ENCODE results near the gene INPP5B. TPM values are rescaled to one million over a fixed set of nuclear protein-coding genes. Genes with fewer than 3 reads are reported as not detected.
"Not testable (repeated sequence)": the region's sequence is repeated elsewhere in the genome, so short reads cannot be mapped to it uniquely, and the experiment has no call there.

Gene INPP5B
- total RNA-seq, 1 donor from 2014 or later: 13.7 TPM

DNA sequence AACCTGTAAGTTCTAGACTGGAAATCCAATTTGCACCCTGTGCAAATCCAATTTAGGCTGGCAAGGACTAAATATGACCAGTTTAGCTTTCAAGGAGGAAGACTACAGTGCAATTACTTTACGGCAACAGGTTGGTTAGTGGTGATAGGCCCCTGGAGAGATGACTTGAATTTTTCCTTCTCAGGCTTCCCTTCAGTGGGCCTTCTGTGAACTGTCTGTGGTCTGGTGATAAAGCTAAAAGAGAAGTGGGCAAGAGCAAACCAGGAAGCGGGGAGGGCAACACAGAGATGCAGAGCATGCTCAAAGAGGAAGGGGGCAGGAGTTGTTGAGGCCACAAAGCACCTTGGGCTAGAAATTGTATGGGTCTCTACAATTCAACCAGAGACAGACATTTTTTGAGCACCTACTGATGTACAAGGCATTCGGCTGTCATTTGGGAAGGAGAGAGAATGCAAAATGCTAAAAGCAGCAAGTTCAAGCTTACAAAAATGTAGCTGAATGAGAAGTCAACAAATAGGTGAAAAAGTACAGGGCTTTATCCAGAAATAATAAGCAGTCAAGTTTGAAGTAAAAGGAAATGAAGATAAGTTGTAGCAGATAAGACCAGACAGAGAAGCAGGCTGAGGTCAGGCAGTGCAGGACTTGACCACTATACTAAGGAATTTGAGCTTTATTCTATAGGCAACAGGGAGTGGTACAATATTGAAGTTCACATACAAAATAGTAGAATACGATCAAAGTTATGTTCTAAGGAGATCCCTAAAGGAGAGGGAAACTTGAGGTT lies 23.9 kb downstream of the INPP5B start:
- intact Hi-C loops (cut with DNase I): no loop called here
- no peak for DNase-seq (ENCODE audit: low spot score)

DNA sequence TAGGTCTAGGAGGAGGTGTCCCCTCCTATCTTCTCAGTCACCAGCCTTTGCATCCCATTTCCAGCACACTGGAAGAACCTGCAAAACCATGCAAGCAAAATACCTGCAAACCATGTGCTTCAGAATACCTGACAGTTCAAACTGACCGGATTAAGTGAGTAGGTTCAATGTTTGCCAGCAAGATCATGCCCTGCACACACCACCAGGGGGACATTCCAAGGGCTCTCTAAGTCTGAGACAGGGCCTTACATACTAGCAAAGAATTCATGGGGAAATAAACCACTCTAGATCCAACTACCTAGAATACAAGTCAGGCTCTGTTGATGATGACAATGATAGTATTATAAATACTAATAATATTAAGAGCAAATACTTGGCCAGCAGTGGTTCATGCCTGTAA lies 27.6 kb downstream of the INPP5B start:
- intact Hi-C loops (cut with DNase I): no loop called here
- DNase-seq (ENCODE audit: low spot score): no peak

DNA sequence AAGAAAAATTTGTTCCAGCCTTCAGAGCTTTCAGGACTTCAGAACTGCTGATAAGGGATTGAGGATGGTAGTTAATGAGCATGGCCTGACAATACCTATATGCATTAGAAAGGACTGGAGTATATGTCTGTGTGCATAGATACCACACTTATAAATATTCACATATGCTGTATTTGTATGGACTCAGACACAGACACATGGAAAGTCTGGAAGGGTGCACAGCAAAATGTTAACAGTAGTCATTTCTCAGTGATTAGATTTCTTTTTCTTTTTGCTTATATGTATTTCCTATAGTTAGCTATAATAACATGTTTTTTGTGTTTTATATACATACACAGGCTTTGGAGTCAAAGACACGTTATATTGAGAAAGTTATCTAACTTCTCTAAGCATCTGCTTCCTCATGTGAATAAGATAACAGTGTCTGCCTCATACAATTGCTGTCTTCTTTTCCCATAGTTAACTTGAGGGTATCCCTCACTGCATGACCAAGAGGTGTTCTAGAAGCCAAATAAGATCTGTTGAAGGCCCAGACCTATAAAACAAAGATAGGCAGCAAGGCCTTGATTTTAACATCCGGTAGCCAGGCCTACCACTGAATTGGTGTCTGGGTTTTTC lies 31.3 kb downstream of the INPP5B start:
- intact Hi-C loops (cut with DNase I): no loop called here
- no peak for DNase-seq (ENCODE audit: low spot score)

DNA sequence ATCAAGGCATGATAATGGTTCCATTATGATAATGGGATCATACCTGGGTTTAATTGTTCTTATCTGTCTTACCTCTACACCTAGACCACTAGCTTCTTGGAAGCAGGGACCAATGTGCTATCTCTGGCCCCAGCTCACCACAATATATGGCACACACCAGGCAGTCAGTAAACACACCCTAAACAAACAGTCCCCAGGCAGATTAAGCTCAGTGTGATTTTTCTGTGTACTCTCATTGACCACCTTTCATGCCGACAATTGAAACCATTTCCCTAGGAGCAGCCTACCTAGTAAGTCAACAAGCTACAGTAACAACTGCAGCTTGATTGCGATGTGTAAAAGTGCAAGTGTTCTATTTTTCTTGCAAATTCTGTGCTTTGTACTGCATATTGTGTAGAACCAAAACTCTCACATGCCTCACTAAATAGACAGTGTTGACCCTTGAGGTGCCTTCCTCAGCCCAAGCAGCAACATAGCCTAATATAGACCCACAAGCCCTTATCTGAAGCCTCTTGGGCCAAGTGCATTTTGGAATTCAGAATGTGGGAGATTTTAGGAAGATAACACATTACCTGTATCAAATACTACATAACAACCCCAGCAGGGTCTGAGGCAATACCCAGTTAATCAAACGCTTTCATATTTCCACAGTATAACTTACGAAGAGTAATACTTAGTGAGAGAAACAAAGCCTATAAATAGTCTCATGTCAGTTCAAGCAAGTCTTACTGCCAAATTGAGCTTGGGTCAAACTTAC lies 32.0 kb downstream of the INPP5B start:
- intact Hi-C loops (cut with DNase I): no loop called here
- no peak for DNase-seq (ENCODE audit: low spot score)

DNA sequence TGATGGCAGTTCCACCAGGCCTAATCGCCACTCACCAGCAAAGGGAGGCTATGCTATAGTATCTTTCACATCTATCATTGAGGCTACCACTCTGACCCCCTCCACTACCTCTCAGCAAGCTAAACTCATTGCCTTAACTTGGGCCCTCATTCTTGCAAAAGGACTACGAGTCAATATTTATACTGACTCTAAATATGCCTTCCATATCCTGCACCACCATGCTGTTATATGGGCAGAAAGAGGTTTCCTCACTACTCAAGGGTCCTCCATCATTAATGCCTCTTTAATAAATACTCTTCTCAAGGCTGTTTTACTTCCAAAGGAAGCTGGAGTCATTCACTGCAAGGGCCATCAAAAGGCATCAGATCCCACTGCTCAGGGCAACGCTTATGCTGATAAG lies 35.4 kb downstream of the INPP5B start:
- intact Hi-C loops (cut with DNase I); DNase-seq (ENCODE audit: low spot score): not testable (repeated sequence)

DNA sequence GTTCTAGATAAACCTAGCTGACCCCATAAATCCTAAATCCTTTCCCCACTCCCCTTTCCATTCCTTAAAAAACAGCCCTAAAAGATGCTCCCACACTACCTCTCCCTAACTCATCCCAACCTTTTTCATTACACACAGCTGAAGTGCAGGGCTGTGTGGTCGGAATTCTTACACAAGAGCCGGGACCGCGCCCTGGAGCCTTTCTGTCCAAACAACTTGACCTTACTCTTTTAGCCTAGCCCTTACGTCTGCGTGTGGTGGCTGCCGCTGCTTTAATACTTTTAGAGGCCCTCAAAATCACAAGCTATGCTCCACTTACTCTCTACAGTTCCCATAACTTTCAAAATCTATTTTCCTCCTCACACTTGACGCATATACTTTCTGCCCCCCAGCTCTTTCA lies 36.0 kb downstream of the INPP5B start:
- intact Hi-C loops (cut with DNase I); DNase-seq (ENCODE audit: low spot score): not testable (repeated sequence)

DNA sequence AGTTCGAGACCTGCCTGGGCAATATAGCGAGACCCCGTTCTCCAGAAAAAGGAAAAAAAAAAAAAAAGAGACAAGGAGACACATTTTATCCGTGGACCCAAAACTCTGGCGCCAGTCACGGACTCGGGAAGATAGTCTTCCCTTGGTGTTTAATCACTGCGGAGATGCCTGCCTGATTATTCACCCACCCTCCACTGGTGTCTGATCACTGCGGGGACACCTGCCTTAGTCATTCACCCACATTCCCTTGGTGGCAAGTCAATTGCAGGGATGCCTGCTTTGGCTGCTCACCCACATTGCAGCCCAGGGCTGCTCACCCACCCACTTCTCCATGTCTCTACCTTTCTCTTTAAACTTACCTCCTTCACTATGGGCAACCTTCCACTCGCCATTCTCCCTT lies 38.3 kb downstream of the INPP5B start:
- intact Hi-C loops (cut with DNase I); DNase-seq (ENCODE audit: low spot score): not testable (repeated sequence)

DNA sequence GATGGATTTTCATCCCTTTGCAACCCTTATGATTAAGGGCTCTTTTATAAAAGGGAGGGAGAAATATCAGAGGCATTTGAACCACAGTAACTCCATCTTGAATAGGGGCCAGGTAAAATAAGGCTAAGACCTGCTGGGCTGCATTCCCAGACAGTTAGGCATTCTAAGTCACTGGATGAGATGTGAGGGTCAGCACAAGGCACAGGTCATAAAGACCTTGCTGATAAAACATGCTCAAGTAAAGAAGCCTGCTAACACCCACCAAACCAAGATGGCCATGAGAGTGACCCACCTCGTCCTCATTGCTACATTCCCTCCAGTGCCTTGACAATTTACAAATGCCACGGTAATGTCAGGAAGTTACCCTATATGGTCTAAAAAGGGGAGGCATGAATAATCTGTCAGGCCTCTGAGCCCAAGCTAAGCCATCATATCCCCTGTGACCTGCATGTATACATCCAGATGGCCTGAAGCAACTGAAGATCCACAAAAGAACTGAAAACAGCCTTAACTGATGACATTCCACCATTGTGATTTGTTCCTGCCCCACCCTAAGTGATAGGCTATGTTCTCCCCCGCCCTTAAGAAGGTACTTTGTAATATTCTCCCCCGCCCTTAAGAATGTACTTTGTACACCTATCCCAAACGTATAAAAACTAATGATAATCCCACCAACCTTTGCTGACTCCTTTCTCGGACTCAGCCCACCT lies 39.3 kb downstream of the INPP5B start:
- DNase-seq (ENCODE audit: low spot score); intact Hi-C loops (cut with DNase I): not testable (repeated sequence)

DNA sequence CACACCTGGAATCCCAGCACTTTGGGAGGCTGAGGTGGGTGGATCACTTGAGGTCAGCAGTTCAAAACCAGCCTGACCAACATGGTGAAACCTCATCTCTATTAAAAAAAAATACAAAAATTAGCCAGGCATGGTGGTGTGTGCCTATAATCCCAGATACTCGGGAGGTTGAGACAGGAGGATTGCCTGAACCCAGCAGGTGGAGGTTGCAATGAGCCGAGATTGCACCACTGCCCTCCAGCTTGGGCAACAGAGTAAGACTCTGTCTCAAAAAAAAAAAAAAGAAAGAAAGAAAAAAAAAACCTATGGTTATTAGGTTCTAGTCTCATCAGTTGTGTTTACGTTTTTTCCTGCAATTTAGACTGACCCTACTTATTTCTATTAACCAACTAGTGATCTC lies 40.3 kb downstream of the INPP5B start:
- intact Hi-C loops (cut with DNase I): not testable (repeated sequence)

DNA sequence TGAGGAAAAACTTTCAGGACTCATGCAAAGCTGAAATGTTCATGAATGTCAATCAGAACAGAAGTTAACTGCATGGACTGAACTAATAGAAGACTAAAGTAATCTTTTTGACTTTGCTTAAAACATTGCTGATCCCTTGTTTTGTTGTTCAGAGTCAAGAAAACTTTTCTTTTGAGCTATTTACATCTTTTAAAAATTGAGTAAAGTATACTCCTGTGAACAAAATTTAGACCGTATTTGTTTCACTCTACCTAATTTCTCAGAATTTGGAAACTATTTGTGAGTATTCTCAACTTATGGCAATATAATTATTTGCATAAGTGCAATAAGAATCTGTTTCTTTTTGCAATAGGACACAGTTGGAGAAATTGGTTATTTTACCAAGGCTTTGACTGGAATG lies 41.1 kb downstream of the INPP5B start:
- no peak for DNase-seq (ENCODE audit: low spot score)
- intact Hi-C loops (cut with DNase I): no loop called here

More for the DNA sequence above, 40.3 kb downstream of the INPP5B start:
- not testable (repeated sequence) for DNase-seq (ENCODE audit: low spot score)

DNA sequence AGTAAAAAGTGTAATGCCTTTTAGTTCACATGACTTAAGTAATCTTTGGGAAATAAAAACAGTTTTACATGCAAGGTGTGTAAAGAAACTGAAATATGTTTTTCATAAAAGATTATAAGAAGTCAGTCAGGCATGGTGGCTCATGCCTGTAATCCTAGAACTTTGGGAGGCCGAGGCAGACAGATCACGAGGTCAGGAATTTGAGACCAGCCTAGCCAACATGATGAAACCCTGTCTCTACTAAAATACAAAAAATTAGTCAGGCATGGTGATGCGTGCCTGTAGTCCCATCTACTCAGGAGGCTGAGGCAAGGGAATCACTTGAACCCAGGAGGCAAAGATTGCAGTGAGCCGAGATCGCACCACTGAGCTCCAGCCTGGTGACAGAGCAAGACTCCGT lies 42.9 kb downstream of the INPP5B start:
- intact Hi-C loops (cut with DNase I); DNase-seq (ENCODE audit: low spot score): not testable (repeated sequence)

DNA sequence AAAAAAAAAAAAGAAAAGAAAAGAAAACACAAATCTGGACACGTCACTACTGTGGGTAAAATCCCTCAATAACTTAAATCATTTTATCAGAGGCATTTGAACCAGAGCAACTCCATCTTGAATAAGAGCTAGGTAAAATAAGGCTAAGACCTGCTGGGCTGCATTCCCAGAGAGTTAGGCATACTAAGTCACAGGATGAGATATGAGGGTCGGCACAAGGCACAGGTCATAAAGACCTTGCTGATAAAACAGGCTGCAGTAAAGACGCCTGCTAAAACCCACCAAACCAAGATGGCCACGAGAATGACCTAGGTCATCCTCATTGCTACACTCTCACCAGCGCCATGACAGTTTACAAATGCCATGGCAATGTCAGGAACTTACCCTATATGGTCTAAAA lies 43.9 kb downstream of the INPP5B start:
- no peak for DNase-seq (ENCODE audit: low spot score)
- intact Hi-C loops (cut with DNase I): no loop called here

DNA sequence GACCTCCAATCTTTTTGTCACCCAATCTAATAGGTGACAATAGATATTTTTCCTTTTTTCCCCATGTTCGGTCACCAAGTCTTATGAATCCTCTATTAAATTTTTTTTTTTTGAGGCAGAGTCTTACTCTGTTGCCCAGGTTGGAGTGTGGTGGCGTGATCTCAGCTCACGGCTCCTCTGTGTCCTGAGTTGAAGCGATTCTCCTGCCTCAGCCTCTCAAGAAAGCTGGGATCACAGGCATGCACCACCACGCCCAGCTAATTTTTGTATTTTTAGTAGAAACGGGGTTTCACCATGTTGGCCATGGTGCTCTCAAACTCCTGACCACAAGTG lies 45.0 kb downstream of the INPP5B start:
- intact Hi-C loops (cut with DNase I): no loop called here
- no peak for DNase-seq (ENCODE audit: low spot score)

DNA sequence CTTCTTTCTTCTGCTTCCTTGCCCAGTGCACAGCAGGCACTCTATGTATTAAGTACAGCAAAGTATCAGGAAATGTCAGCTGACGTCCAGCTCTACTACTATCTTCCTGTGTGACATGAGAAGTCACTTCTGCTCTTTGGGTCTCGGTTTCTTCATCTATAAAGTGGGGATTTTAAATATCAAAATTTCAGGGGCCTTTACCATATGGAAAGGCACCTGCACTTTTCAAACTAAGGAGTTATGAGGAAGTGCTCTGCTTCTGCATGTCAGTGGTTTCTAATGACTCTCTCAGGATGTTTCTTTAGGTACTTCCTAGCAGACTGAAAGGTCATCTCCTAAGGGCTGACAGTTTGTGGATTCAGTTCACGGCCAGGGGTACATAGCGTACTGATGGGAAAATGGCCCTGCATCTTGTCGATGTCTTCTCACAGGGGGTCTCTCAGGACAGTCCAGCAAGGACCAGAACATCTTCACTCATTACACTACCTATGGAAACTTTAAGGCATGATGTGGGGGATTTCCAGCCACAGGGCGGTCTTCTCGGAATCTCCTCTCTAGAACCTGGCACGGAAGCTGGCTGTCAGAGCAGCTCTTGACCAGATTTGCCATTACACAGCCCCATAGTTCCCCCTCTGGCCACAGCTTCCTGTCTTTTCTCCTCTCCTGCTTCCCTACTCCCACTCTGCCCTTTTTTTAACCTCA lies 45.5 kb downstream of the INPP5B start:
- DNase-seq (ENCODE audit: low spot score): no peak
- intact Hi-C loops (cut with DNase I): no loop called here

DNA sequence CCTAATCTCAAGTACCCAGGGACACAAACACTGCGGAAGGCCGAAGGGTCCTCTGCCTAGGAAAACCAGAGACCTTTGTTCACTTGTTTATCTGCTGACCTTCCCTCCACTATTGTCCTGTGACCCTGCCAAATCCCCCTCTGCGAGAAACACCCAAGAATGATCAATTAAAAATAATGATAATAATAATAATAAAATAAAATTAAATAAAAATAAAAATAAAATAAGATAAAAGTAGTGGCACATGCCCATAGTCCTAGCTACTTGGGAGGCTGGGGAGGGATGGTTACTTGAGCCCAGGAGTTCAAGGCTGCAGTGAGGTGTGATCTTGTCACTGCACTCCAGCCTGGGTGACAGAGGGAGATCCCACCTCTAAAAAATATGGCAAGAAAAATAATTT lies 49.3 kb downstream of the INPP5B start:
- intact Hi-C loops (cut with DNase I): not testable (repeated sequence)

DNA sequence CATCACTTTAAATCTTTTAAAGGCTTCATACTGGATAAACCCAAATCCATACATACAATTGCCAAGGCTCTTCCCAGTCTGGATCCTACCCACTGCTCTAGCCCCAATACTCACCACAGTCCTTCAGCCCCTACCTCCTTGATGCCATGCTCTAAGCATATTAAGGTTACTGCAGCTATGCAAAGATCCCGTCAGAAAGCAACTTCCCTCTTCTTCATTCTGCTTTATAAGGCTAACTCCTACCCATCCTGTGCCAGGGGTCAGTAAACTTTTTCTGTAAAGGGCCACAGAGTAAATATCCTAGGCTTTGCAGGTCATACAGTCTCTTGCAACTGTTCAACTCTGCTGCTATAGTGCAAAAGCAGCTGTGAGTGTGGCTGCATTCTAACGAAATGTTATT lies 53.2 kb downstream of the INPP5B start:
- intact Hi-C loops (cut with DNase I): no loop called here
- DNase-seq (ENCODE audit: low spot score): no peak

More for the DNA sequence above, 49.3 kb downstream of the INPP5B start:
- DNase-seq (ENCODE audit: low spot score): not testable (repeated sequence)

DNA sequence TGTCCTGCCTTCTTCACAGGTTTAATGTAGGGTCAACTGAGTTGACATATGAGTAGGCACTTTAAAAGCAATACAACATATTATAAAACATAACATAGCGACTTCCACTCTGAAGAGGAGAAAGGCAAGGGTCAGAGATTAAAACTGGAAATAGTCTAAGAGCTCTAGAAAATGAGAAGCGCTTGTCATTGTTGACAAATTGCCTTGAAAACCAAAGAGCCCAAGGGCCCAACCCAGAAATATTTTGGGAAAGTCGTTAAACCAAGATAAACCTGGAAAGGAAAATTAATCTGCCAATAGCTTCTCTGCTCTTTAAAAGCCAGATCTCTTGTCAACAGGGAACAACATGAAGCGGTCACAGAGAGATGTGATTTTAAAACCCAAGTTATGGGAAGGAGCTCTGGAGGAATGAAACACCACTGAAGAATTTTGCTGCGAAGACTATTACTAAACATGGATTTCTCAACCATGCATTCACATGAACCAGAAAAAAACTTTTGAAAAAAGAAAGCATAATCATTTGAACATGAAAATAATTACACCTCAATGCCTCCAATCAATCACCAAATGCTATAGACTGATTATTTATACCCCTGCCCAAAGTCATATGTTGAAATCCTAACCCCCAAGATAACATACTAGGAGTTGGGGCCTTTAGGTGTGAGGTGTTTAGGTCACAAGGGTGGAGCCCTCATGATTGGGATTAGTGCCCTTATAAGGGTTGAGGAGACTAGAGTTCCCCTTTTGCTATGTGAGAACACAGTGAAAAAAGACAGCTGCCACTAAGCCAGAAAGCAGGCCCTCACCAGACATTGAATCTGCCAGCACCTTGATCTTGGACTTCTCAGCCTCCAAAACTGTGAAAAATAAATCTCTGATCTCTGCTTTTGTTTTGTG lies 54.5 kb downstream of the INPP5B start:
- DNase-seq (ENCODE audit: low spot score): no peak
- intact Hi-C loops (cut with DNase I): no loop called here

DNA sequence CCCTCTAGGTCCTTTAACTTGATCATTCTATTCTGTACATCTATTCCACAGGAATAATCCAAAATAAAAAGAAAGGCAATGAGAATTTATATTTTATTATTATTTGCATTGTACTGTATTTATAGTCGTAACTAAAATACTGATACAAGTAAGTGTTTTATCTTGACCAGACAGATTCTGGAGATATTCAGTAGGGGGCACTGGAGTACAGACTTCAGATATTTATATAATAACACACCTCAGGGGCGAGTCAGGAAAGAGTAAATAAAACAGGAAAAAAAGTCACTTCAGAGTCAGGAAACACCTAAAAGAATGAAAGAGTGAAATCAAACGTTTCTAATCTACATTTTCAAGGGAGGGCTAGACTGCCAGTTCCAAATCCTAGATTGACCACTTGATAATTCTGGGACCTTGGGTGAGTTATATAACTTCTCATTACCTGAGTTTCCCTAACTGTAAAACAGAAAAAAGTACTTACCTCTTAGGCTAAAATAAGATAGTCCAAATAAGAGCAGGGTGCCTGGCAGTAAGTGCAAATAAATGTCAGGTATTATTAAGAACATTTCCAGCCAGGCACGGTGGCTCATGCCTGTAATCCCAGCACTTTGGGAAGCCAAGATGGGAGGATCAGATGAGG lies 56.4 kb downstream of the INPP5B start:
- intact Hi-C loops (cut with DNase I): no loop called here

More for the DNA sequence above, 56.4 kb downstream of the INPP5B start:
- DNase-seq (ENCODE audit: low spot score): no peak
